ACC112 (cell line): ENCODE data around the gene SLC27A5.

Experiments used
- H2AFZ ChIP-seq: fragments of 200-600 bp; sonication (generic); one replicate; pipeline ENCODE4 v1.6.0; 2017; ENCODE audit warnings: antibody characterized with exemption, low read length; ENCODE audit not compliant: unreplicated experiment
- H3K27ac ChIP-seq: fragments of 200-600 bp; sonication (generic); 2 replicates; pipeline ENCODE4 v1.5.1; 2014; ENCODE audit warnings: low read depth, mild to moderate bottlenecking, antibody characterized with exemption, low read length, moderate library complexity
- H3K27me3 ChIP-seq: fragments of 200-600 bp; sonication (generic); 2 replicates; pipeline ENCODE4 v1.6.1; 2014; ENCODE audit warnings: mild to moderate bottlenecking, antibody characterized with exemption, low read length, moderate library complexity, mixed read lengths; ENCODE audit not compliant: insufficient read depth
- H3K36me3 ChIP-seq: fragments of 200-600 bp; sonication (generic); 2 replicates; pipeline ENCODE4 v1.6.1; 2016; ENCODE audit warnings: mild to moderate bottlenecking, antibody characterized with exemption, low read length, moderate library complexity, mixed read lengths; ENCODE audit not compliant: insufficient read depth
- H3K4me1 ChIP-seq: fragments of 200-600 bp; sonication (generic); one replicate; pipeline ENCODE4 v1.6.1; 2016; ENCODE audit warnings: low read length, mixed read lengths; ENCODE audit not compliant: insufficient read depth, unreplicated experiment, control insufficient read depth
- H3K4me3 ChIP-seq: fragments of 200-600 bp; sonication (generic); 2 replicates; pipeline ENCODE4 v1.5.1; 2014; ENCODE audit warnings: mild to moderate bottlenecking, low read depth, low read length
- H3K79me2 ChIP-seq: fragments of 200-600 bp; sonication (generic); one replicate; pipeline ENCODE4 v1.6.0; 2016; ENCODE audit warnings: low read length; ENCODE audit not compliant: control insufficient read depth, unreplicated experiment, insufficient read depth

Gene SLC27A5

GRCh38 chr19:58511353-58512208, at the start of gene SLC27A5:
Gene SLC27A5, minus strand, starts transcription at chr19:58511992. Its CDS starts 37 bp downstream, at chr19:58511955.
- Histone ChIP-seq H2AFZ (no peak within 1 kb of the TSS), H3K4me1 (no peaks in the 10 kb centered on the region), H3K4me3 (no peak within 1 kb of the TSS), H3K27me3 (no peaks in the 10 kb centered on the region), H3K27ac (no peak within 1 kb of the TSS), H3K36me3 (no peaks in the 10 kb centered on the region), H3K79me2 (peaks cover 7% of the 10 kb centered on the region)

- H3K4me3 ChIP-seq = no peak overlapping the region
- H3K36me3 ChIP-seq = no peaks in the 10 kb centered on the region
- no peaks in the 10 kb centered on the region for H3K27me3 ChIP-seq
- H3K79me2 ChIP-seq = peaks cover 22% of the 10 kb centered on the region
- no peak overlapping the region for H2AFZ ChIP-seq
- H3K27ac ChIP-seq = no peak overlapping the region
- peaks cover 9% of the 10 kb centered on the region for H3K4me1 ChIP-seq
Measured at GRCh38 chr19:58560921-58561320, 49.1 kb upstream of the SLC27A5 start.

- Histone ChIP-seq H3K4me3 (peak overlapping the region; percentile 96), H3K36me3 (no peaks in the 10 kb centered on the region), H3K27me3 (no peaks in the 10 kb centered on the region), H3K79me2 (peaks cover 28% of the 10 kb centered on the region), H3K4me1 (peaks cover 13% of the 10 kb centered on the region), H3K27ac (peak overlapping the region; percentile 98; the same call in 1 of the 2 replicates), H2AFZ (no peak overlapping the region)
Measured at GRCh38 chr19:58560007-58560887, 48.5 kb upstream of the SLC27A5 start.

GRCh38 chr19:58559275-58560006, 47.6 kb upstream of the SLC27A5 start:
- Histone ChIP-seq H3K27me3 (no peaks in the 10 kb centered on the region), H3K27ac (peak overlapping the region; percentile 98), H2AFZ (peak overlapping the region; percentile 56), H3K4me1 (peaks cover 14% of the 10 kb centered on the region), H3K36me3 (no peaks in the 10 kb centered on the region), H3K79me2 (peaks cover 28% of the 10 kb centered on the region), H3K4me3 (peak overlapping the region; percentile 96)

- H3K4me3 ChIP-seq = peak overlapping the region; percentile 96
- H3K36me3 ChIP-seq = no peaks in the 10 kb centered on the region
- peaks cover 17% of the 10 kb centered on the region for H3K4me1 ChIP-seq
- H3K27ac ChIP-seq = peak overlapping the region; percentile 98
- H3K27me3 ChIP-seq = no peaks in the 10 kb centered on the region
- peaks cover 28% of the 10 kb centered on the region for H3K79me2 ChIP-seq
- peak overlapping the region; percentile 56 for H2AFZ ChIP-seq
Measured at GRCh38 chr19:58558623-58559274, 47.0 kb upstream of the SLC27A5 start.

GRCh38 chr19:58558066-58558622, 46.4 kb upstream of the SLC27A5 start, which contains the start of gene UBE2M:
Gene UBE2M, minus strand, starts transcription at chr19:58558611. Its CDS starts 230 bp downstream, at chr19:58558381.
- Histone ChIP-seq H3K36me3 (no peaks in the 10 kb centered on the region), H3K27me3 (no peaks in the 10 kb centered on the region), H3K4me3 (peak within 1 kb of the TSS; percentile 96), H3K79me2 (peaks cover 28% of the 10 kb centered on the region), H2AFZ (peak within 1 kb of the TSS; percentile 56), H3K4me1 (peaks cover 21% of the 10 kb centered on the region), H3K27ac (peak within 1 kb of the TSS; percentile 98)

GRCh38 chr19:58557221-58558065, 45.7 kb upstream of the SLC27A5 start:
- H3K4me1 ChIP-seq = peaks cover 21% of the 10 kb centered on the region
- H3K4me3 ChIP-seq = peak overlapping the region; percentile 88
- H3K79me2 ChIP-seq = peaks cover 28% of the 10 kb centered on the region
- peak overlapping the region; percentile 98 for H3K27ac ChIP-seq
- H2AFZ ChIP-seq = no peak overlapping the region
- H3K36me3 ChIP-seq = peaks cover 3% of the 10 kb centered on the region; the same call in 1 of the 2 replicates
- no peaks in the 10 kb centered on the region for H3K27me3 ChIP-seq

GRCh38 chr19:58556622-58557220, 44.9 kb upstream of the SLC27A5 start:
- Histone ChIP-seq H3K27ac (0 out of 2 replicates have a peak overlapping the region, but pooled peaks have one; percentile 98), H3K36me3 (peaks cover 3% of the 10 kb centered on the region; the same call in 1 of the 2 replicates), H3K79me2 (peaks cover 28% of the 10 kb centered on the region), H2AFZ (no peak overlapping the region), H3K4me1 (peaks cover 21% of the 10 kb centered on the region), H3K27me3 (no peaks in the 10 kb centered on the region), H3K4me3 (peak overlapping the region; percentile 88)
